Measurements from ENCODE around the gene BCAT1.

BCAT1 gene

DNA sequence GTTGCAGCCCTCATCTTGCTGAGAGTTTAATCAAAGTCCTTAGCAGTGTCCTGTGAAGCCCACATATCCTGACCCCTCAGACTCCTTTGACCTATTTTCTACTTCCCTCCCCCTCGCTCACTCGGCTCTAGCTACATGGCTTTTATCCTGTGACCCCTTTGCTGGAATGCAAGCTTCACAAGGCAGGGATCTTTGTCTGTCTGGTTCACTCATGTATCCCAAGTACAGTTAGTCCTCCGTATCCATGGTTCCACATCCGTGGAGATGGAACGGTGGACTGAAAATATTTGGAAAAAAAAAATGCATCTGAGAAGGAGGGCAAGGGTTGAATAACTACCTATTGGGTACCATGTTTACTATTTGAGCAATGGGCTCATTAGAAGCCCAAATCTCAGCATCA lies 173.8 kb downstream of the BCAT1 start:
- Histone ChIP-seq H3K9me3 (ENCODE audit: insufficient read depth, low read length) (no peaks in the 10 kb centered on the region), H3K4me3 (ENCODE audit: insufficient read depth, low read length, poor library complexity, severe bottlenecking) (no peak overlapping the region), H3K79me2 (ENCODE audit: insufficient read depth, low read length) (no peaks in the 10 kb centered on the region), H3F3A (ENCODE audit: insufficient read depth) (no peaks in the 10 kb centered on the region), H3K4me2 (ENCODE audit: low read depth, low read length, poor library complexity, severe bottlenecking) (no peak overlapping the region), H2AFZ (ENCODE audit: low read depth, low read length, severe bottlenecking) (no peak overlapping the region), H3K27ac (ENCODE audit: low read depth, low read length) (no peak overlapping the region), H3K36me3 (ENCODE audit: low read length) (no peaks in the 10 kb centered on the region), H3K9ac (ENCODE audit: low read length) (no peak overlapping the region), H3K9me2 (replicated peaks; ENCODE audit: insufficient read depth, low read length) (no peaks in the 10 kb centered on the region), H3K27me3 (ENCODE audit: low read length) (no peaks in the 10 kb centered on the region), H4K20me1 (ENCODE audit: low read depth, low read length) (no peaks in the 10 kb centered on the region)
- TF ChIP-seq EZH2phosphoT487 (conservative IDR thresholded peaks at IDR 0.05; ENCODE audit: low read length) (no peak), CTCF (IDR thresholded peaks at IDR 0.05; ENCODE audit: insufficient read depth, low read length, poor library complexity, severe bottlenecking) (no peak)

DNA sequence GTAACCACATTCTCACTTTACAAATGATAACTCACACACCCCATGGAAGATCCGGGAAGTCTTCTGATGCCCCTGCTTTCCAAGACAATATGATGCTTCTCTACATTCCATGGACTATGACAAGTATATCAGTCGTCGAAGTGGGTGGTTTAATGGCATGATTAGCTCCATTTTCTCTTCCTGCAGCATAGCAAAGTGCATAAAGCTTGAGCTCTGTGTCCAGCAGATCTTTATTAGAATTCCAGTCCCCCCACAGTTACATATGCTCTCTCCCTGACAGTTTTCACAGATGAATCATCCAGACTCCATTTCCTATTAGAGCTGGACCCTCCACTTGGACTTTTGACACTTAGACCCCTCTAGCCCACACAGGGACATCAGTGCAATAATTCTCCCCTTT lies 174.9 kb downstream of the BCAT1 start:
- H3K79me2 ChIP-seq (ENCODE audit: insufficient read depth, low read length), result no peaks in the 10 kb centered on the region
- no peaks in the 10 kb centered on the region for H3K27me3 ChIP-seq (ENCODE audit: low read length)
- H3K27ac ChIP-seq (ENCODE audit: low read depth, low read length), result no peak overlapping the region
- H4K20me1 ChIP-seq (ENCODE audit: low read depth, low read length), result no peaks in the 10 kb centered on the region
- H3K36me3 ChIP-seq (ENCODE audit: low read length), result no peaks in the 10 kb centered on the region
- no peak overlapping the region for H3K4me2 ChIP-seq (ENCODE audit: low read depth, low read length, poor library complexity, severe bottlenecking)
- no peak overlapping the region for H2AFZ ChIP-seq (ENCODE audit: low read depth, low read length, severe bottlenecking)
- TF ChIP-seq EZH2phosphoT487 (conservative IDR thresholded peaks at IDR 0.05; ENCODE audit: low read length) (no peak), CTCF (IDR thresholded peaks at IDR 0.05; ENCODE audit: insufficient read depth, low read length, poor library complexity, severe bottlenecking) (no peak)
- no peaks in the 10 kb centered on the region for H3F3A ChIP-seq (ENCODE audit: insufficient read depth)
- H3K9me3 ChIP-seq (ENCODE audit: insufficient read depth, low read length), result no peaks in the 10 kb centered on the region
- H3K9me2 ChIP-seq (replicated peaks; ENCODE audit: insufficient read depth, low read length), result no peaks in the 10 kb centered on the region
- H3K9ac ChIP-seq (ENCODE audit: low read length), result no peak overlapping the region
- no peak overlapping the region for H3K4me3 ChIP-seq (ENCODE audit: insufficient read depth, low read length, poor library complexity, severe bottlenecking)

GRCh38 chr12:24772813-24773212 lies 176.1 kb downstream of the BCAT1 start:
- Histone ChIP-seq H3K27ac (ENCODE audit: low read depth, low read length) (no peak overlapping the region), H3K79me2 (ENCODE audit: insufficient read depth, low read length) (no peaks in the 10 kb centered on the region), H3F3A (ENCODE audit: insufficient read depth) (no peaks in the 10 kb centered on the region), H3K4me2 (ENCODE audit: low read depth, low read length, poor library complexity, severe bottlenecking) (no peak overlapping the region), H2AFZ (ENCODE audit: low read depth, low read length, severe bottlenecking) (no peak overlapping the region), H3K9me3 (ENCODE audit: insufficient read depth, low read length) (no peaks in the 10 kb centered on the region), H3K4me3 (ENCODE audit: insufficient read depth, low read length, poor library complexity, severe bottlenecking) (no peak overlapping the region), H3K9ac (ENCODE audit: low read length) (no peak overlapping the region), H4K20me1 (ENCODE audit: low read depth, low read length) (no peaks in the 10 kb centered on the region), H3K27me3 (ENCODE audit: low read length) (no peaks in the 10 kb centered on the region), H3K9me2 (replicated peaks; ENCODE audit: insufficient read depth, low read length) (no peaks in the 10 kb centered on the region), H3K36me3 (ENCODE audit: low read length) (no peaks in the 10 kb centered on the region)
- no peak for TF ChIP-seq EZH2phosphoT487 (conservative IDR thresholded peaks at IDR 0.05; ENCODE audit: low read length)
- no peak for TF ChIP-seq CTCF (IDR thresholded peaks at IDR 0.05; ENCODE audit: insufficient read depth, low read length, poor library complexity, severe bottlenecking)

GRCh38 chr12:24770821-24771220 lies 178.1 kb downstream of the BCAT1 start:
- Histone ChIP-seq H3K27me3 (ENCODE audit: low read length) (no peaks in the 10 kb centered on the region), H3K79me2 (ENCODE audit: insufficient read depth, low read length) (no peaks in the 10 kb centered on the region), H3K27ac (ENCODE audit: low read depth, low read length) (no peak overlapping the region), H3K36me3 (ENCODE audit: low read length) (no peaks in the 10 kb centered on the region), H2AFZ (ENCODE audit: low read depth, low read length, severe bottlenecking) (no peak overlapping the region), H3K9me3 (ENCODE audit: insufficient read depth, low read length) (no peaks in the 10 kb centered on the region), H3K9me2 (replicated peaks; ENCODE audit: insufficient read depth, low read length) (no peaks in the 10 kb centered on the region), H4K20me1 (ENCODE audit: low read depth, low read length) (no peaks in the 10 kb centered on the region), H3K9ac (ENCODE audit: low read length) (no peak overlapping the region), H3F3A (ENCODE audit: insufficient read depth) (no peaks in the 10 kb centered on the region), H3K4me3 (ENCODE audit: insufficient read depth, low read length, poor library complexity, severe bottlenecking) (no peak overlapping the region), H3K4me2 (ENCODE audit: low read depth, low read length, poor library complexity, severe bottlenecking) (no peak overlapping the region)
- TF ChIP-seq CTCF (IDR thresholded peaks at IDR 0.05; ENCODE audit: insufficient read depth, low read length, poor library complexity, severe bottlenecking) (no peak), EZH2phosphoT487 (conservative IDR thresholded peaks at IDR 0.05; ENCODE audit: low read length) (no peak)

Measured in SU-DHL-6 (cell line).